GM21381 (cell line): ENCODE results near the gene SINHCAF.
A peak's percentile ranks its signal among the peaks of the same experiment; 100 is the strongest.
"Not testable (repeated sequence)": the region's sequence is repeated elsewhere in the genome, so short reads cannot be mapped to it uniquely, and the experiment has no call there.

Source experiments
- ATAC-seq: cut with Tn5 transposase; IDR thresholded peaks from one replicate; pipeline ENCODE4 v1.9.1; 2021; ENCODE audit warnings: mild to moderate bottlenecking, moderate library complexity; ENCODE audit not compliant: unreplicated experiment

SINHCAF gene, protein sequence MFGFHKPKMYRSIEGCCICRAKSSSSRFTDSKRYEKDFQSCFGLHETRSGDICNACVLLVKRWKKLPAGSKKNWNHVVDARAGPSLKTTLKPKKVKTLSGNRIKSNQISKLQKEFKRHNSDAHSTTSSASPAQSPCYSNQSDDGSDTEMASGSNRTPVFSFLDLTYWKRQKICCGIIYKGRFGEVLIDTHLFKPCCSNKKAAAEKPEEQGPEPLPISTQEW

DNA sequence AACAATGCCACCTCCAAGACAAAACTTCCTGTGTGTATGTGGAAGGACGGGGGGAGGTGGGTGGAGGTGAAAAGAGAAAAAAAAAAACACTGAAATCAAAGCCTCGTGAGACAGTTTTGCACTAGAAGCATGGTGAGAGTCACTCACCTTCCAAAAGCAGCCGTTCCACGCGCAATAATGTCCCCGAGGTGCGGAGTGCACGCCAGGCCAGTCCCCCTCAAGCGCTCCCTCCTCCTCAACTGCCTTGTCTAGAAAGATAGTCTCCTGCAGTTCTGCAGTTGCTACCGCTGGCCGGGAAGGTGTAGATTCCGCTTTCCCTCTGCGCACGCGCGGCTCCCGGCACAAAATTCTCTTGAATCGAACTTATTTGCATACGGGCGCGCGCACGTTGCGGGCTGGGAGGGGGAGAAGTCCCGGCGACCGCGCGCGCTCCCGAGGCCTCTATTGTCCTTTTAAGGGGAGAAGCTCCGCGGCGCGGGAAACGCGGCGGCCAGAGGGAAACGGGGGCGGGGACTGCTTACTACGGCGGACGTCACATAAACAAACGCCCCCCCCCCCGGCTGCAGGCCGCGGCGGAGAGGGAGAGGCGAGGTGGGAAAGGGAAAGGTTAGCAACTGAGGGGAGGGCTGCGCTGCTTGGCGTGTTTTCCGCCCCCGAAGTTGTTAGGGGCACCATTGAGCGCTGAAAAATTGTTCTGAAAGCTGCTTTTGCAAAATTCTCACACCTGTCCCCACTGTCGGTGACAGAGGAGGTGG, at the start of gene SINHCAF:
Gene SINHCAF, minus strand, starts transcription at position 274 of the 755 bp plus-strand sequence. CDS start 27,946 bp downstream, outside the sequence.
- ATAC-seq = peak; percentile 58

DNA sequence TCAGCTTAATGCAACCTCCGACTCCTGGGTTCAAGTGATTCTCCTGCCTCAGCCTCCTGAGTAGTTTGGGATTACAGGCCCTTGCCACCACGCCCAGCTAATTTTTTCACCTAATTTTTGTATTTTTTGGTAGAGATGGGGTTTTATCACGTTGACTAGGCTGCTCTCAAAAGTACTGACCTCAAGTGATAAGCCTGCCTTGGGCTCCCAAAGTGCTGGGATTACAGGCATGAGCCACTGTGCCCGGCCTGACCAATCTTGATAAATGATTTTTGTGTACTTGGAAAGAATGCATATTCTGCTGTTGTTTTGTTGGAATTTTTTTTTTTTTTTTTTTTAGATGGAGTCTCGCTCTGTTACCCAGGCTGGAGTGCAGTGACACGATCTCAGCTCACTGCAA, 49.5 kb upstream of the SINHCAF start:
- not testable (repeated sequence) for ATAC-seq

DNA sequence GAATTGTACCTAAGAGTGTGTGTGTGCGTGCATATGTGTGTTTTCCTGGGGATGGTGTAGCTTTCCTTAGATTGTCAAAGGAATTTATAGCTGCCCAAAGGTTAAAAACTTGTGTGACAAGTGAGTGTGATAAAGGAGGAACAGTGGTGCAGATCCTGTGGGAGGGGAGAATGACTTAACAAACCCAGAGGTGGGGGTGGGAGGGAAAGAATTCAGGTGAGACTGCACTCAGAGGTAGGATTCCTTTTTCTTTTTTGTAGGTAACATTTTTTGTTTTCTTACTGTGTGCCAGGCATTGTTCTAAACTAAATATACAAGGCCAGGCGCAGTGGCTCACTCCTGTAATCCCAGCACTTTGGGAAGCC, 45.3 kb upstream of the SINHCAF start:
- no peak for ATAC-seq

DNA sequence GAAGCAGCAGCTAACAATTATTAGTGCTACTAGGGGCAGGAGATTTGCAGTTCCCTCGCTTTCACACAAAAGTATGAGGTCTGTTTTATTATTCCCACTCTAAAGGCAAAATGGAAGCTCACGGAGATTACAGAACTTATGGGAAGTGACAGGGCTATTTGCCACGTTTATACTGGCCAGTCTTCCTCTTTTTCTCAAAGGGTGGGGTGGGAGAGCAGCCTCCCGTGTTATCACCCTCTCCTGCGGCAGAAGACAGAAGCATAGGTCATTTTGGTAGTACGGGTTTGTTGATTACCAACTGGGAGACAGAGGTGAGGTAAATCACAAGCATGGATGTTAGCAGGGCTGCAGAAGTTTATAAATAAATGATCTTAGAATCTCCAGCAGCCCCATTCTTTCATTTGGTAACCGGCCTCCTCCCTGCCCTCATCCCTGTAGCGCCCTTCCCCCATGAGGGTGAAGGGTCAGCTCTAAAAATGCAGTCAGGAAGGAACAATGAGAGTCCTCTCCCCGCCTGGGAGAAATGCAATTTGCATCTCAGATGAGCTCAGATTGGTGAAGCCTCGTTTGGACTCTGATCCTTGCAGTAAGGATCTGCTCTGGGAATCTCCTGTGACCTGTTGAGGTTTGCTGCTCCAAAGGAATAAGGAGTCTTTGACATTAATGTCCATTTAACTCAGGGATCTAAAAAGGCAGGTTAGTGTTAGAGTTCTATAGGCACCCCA, 44.7 kb upstream of the SINHCAF start:
- ATAC-seq = no peak

DNA sequence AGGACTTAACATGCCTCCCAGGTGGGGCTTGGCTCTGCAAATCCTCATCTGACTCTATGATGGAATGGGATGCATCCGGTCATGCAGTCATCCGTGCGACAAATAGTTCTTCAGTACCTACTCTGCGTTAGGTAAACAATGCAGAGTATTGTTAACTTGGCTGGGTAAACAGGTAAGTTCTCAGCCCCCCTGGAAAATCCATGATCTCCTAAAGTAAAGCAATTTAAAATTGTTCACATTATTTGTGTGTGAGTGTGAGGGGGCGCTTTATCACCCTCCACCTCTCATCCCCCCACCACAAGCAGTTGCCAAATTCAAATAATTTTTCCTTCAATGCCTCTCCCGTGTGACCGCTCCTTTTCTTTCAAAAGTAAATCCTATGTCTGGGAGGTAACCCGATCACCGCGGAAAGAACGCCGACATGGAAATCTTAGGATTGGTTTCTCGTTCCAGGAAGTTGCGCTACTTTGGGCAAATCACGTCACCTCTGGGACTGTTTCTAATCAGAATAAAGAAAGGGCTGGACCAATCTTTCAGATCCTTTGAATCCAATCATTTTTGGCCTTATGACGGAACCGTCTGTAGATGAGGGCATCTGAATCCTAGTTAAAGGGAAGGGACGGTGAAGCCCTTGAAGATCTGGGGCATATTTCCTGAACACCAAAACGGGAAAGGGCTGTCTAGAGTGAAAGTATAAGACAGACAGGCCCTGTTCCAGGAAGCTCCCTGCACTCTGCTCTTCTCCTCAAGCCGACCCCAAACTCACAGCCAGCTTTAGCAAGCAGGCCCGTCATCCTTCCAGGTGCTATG, 44.0 kb upstream of the SINHCAF start:
- ATAC-seq = no peak

DNA sequence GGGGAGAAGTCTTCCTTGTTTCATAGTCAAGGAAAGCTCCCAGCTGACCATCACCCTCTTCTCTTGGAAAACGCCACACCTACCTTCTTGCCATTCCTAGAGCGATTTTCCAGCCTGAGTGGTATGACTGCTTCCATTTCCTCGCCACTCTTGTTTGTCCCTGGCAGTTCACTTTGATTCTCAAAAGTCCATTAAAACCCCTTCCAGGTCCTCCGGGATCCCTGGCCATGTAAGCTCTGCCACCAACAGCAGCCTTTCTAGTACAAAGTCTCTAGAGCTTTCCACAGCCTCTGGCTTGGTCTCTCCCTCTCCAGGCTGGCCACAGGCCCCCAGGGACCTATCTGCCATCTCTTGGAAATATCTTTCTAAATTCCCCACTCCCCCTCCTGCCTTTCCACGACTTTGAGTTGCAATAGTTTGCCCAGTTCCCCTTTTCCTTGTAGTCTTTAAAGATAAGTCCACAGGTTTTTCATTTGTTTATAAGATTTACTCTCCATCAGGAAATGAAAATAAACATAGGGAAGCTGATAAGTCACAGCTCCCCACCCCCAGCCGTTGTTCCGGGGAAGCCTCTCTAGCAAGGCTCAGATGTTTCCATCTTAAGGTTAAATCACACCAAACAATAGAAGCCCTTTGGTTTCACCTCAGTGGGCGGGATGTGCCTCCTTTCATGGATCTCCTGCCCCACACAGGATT, 42.9 kb upstream of the SINHCAF start:
- no peak for ATAC-seq

DNA sequence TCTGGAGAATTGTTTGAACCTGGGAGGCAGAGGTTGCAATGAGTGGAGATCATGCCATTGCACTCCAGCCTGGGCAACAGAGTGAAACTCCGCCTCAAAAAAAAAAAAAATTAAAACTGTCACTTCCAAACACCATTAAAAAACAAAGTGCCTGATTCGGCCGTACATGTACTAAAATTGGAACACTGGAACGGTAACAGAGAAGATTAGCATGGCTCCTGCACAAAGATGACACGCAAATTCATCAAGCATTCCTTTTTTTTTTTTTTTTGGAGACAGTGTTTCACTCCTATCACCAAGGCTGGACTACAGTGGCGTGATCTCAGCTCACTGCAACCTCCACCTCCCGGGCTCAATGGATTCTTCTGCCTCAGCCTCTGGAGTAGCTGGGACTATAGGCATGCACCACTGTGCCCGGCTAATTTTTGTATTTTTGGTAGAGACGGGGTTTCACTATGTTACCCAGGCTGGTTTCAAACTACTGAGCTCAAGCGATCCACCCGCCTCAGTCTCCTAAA, 40.2 kb upstream of the SINHCAF start:
- ATAC-seq = no peak

DNA sequence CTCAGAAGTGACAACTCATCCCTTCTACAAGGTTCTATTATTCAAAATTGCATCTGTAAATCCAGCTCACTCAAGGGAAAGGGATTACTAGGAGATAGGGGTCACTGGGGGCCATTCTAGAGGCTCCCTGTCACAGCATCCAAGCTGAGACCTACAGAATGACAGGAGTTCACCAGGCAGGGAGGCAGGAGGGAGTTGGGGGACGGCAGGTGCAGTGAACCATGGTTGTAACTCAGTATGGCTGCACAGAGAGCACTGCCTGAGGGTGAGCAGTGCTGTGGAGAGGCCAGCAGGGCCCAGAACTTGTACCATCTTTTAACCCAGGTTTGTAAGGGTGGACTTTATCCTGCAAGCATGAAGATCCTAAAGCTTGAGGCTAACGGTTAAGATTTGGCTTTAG, 37.9 kb upstream of the SINHCAF start:
- ATAC-seq = no peak

DNA sequence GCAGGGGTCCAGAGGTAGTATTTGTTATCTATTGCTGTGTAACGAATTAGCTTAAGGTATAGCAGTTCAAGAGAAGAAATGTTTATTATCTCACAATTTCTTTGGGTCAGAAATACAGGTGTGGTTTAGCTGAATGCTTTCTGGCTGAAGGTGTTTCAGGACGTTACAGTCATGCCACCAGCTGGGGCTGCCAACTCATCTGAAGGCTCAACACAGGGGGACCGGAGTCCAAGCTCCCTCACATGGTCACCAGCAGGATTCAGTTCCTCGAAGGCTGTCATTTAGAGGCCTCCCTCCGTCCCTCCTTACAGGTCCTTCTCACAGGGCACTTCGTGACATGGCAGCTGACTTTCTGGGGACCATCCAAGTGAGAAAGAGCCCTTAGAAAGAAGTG, 37.5 kb upstream of the SINHCAF start:
- ATAC-seq = no peak

DNA sequence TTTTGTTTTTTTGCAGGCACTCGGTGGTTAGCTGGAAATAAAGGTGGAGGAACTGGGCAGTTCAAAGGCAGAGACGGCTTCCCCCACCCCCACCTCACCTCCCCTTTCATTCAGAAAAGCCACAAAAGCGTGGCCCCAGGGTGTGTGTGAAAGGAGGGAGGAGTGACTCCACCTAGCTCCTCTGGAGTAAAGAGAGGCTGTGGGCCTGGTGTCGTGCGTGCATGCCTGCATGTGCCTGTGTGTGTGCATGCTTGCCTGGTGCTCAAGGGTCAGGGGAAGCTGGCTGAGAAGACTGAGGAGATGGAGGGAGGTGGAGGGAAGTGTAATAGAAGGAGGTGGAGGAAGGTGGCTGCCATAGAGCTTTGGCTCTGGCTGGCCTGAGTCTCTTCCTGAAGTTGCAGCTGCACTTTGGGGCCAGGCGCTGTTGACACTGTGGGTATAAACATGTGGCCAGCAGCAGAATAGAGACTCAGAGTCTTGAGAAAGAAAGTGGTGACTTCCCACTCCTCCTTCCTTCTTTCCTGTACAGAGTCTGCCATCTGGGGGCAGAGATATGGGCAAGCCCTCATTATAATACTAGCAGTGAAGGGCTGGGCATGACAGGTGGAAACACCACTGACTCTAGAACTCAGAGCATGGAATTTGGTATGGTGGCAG, 36.9 kb upstream of the SINHCAF start:
- ATAC-seq = peak; percentile 55

DNA sequence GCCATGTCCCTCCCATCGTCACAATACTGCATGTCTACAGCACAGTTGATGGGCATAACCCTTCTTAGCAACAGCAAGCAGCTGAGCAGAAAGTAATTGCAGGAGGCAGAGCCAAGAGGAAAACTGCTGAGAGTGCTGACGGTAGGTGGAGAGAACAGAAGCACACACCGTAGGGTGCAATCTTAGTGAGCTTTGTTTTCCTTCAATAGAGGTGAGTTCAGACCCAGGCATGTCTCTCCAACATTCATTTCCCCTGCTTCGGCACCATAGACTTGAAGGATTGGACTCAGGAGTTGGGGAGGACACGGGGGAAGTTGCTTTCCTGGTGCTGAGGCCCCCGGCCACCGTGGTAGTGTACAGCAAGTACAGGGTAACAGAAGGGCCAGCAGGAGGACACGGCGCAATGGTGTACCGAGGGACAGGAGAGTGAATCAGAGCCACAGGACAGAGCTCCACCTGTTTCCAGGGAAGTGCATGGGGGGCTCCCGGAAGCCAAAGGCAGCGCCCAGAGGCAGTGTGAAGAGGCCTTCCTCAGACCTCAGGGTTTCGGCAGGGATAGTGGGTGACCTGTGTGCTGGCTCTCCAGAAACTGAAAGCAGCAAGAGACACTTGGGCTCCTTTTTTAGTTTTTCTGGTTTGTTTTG, 36.3 kb upstream of the SINHCAF start:
- ATAC-seq = peak; percentile 38

DNA sequence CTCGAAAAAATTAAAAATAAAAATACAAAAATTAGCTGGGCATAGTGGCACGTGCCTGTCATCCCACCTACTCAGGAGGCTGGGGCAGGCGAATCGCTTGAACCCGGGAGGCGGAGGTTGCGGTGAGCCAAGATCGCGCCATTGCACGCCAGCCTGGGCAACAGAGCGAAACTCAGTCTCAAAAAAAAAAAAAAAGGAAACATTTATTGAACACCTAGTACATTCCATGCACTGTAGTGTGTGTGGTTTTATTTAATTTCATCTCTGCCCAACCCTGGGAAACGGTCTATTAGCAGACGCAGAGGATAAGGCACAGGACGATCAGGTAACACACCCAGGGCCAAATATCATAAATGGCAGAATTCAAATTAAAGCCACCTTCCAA, 35.8 kb upstream of the SINHCAF start:
- no peak for ATAC-seq

DNA sequence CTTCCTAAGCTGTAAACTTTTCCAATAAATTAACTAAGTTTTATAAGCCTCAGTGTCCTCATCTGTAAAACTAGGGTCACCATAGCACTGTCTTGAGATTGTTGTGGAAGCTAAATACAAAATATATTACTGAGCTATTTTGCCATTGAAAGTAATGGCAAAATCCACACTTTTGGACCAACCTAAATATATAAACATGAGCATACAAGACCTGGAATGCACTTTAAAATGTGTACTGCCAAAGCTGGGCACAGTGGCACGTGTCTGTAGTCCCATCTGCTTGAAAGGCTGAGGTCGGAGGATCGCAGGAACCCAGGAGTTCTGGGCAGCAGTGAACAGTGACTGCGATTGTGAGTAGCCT, 29.8 kb upstream of the SINHCAF start:
- no peak for ATAC-seq

DNA sequence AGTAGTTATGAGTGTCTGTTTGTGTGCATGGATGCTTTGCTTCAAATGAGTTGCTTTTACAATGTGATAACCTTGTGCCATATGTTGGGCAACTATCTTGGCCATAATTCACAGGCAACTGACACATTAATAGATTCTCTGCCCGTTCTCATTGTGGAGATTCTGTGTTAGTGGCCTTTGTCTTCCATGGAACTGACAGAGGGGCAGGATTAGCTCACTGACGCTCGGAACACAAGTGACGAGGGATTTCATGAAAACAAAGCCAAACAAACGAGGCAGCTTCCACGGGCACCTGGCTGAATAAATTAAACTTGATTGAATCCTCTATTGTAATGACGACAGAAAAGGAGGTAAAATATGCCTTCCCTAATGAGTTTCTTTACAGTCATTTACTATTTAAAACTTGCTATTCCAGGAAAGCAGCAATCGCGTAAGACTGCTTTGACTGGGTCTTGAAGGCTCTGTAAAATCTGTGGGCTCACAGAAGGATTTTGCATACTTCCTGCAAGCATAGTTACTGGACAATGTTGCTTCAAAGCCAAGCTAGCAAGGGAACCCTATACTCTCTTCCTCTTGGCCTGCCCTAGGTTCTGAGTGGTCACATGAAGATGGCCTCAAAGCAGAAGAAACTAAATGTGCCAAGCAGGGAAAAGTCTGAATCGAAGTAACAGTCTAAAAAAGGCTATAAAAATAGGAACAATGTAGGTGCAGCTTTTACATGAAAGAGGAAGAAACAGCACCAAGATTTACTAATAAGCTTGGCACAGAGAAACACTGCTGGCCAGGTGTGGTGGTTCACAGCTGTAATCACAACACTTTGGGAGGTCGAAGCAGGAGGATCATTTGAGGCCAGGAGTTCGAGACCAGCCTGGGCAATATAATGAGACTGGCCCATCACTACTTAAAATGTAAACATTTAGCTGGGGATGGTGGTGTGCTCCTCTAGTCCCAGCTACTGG, 28.1 kb upstream of the SINHCAF start:
- ATAC-seq = no peak

DNA sequence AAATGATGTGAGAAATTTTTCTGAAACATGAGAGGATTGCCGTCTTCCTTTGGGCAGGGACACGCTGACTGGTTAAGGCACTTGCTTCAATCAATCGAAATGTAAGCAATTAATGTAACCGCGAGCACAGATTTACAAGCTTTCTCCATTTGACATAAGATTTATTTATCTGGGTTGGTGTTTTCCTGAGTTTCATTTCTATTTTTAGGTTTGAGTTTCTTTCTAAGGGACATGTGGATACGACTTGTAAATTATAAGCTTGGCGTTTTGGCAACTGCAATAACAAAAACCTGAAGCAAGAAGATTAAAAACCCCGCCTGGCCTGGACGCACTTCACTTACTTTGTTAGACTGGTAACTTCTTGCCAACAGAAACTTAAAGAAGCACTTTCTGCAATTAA, 20.3 kb upstream of the SINHCAF start:
- ATAC-seq = no peak

DNA sequence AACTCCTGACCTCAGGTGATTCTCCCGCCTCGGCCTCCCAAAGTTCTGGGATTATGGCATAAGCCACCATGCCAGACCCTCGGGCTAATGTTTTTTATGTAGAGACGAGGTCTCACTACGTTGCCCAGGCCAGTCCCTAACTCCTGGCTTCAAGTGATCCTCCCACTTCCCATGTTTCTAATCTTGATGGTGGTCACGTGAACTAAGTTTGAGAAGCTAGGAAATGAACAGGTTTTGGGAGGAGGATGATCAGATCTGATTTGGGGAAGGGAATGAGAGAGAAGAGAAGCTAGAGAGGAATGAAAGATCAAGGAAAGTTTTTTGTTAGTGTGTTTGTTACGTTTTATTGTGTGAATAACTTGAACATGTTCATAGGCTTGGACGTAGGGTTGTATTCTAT, 17.2 kb upstream of the SINHCAF start:
- no peak for ATAC-seq

DNA sequence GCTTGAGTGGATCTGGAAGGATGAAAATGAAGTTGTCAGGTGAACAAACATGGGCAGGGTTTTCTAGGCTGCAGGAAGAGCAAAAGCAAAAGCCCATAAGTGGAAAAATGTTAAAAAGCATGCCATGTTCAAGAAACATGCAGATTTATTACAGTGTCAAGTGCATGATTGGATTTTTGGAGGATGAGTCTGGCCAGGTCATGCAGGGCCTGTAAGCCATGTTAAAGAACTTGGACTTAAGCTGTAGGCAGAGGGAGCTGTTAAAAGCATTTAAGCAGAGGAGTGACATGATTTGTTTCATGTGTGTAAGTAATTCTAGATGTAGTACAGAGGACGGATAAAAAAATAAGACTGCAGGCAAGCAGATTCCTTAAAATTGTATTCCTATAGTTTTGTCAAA, 16.3 kb upstream of the SINHCAF start:
- no peak for ATAC-seq

DNA sequence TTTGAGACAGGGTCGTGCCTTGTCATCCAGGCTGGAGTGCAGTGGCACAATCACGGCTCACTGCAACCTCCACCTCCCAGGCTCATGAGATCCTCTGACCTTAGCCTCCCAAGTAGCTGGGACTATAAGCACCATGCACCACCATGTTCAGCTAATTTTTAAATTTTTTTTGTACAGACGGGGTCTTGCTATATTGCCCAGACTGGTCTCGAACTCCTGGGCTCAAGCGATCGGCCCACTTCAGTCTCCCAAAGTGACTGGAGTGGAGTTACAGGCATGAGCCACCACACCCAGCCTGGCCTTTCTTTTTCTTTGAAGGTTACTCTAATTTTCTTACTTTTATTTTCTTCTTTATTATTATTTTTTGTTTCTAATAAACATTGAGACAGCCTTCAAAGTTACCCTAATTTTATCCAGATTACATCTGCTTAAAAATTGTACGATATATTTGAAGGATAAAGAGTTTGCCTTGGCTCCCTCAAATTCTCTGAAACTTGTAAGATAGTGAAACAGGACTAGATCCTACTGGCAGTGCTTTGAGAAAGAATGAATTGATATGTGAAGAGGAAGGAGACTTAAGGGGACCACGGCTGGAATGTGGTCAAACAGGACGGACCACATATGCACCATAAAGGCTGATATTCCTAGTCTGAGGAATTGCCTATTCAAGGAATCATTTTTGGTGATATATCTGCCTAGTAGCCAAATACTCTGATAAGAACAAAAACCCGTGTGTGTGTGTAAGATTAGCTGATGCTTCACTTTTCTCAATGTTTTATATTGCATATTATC, 14.1 kb upstream of the SINHCAF start:
- ATAC-seq = no peak
